Activated CD4-positive, CD25-positive, alpha-beta regulatory T cell treated with anti-CD3 and anti-CD28 coated beads, Interleukin-2, amount 50 U/mL, for 16 hours (primary cell): ENCODE data around the gene CCDC183.
"Not testable (repeated sequence)": the region's sequence is repeated elsewhere in the genome, so short reads cannot be mapped to it uniquely, and the experiment has no call there.

ENCODE experiments used
- DNase-seq: peaks from one replicate; pipeline ENCODE4 v3.0.0-alpha.2; 2020; ENCODE audit warnings: low read depth, low spot score

The CCDC183 gene

DNA sequence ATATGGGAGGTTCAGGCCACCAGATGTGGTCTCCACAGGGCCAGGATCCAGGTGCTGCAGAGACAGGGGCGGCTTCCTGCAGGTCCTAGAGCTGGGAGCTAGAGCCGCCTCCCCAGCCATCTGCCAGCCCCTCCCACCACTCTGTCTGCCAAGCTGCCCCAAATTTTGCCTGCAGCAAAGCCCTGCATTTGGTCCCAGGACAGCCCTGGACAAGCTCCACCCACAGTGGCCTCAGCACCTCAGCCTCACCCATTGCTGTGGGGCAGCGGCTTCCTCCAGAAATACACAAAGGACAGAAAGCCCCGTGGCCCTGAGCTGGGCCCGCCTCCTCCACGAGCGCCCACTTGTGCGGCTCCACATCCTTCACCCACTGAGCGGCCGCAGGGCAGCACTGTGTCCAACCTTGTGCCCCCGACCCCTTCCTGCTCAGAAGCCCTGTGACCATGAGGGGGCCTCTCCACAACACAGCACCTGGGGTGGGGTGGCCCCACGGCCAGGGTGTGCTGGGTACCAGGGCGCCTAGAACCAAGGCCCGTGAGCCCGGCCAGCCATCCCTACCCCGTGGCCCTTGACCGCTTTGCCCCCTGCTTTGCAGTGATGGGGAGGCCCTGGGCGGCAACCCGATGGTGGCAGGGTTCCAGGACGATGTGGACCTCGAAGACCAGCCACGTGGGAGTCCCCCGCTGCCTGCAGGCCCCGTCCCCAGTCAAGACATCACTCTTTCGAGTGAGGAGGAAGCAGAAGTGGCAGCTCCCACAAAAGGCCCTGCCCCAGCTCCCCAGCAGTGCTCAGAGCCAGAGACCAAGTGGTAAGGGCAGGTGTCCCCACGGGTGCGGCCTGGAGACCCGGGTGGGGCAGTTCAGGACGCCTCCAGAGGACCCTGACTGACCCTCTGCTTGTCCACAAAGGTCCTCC, 42.4 kb downstream of the CCDC183 start:
- no peak for DNase-seq

DNA sequence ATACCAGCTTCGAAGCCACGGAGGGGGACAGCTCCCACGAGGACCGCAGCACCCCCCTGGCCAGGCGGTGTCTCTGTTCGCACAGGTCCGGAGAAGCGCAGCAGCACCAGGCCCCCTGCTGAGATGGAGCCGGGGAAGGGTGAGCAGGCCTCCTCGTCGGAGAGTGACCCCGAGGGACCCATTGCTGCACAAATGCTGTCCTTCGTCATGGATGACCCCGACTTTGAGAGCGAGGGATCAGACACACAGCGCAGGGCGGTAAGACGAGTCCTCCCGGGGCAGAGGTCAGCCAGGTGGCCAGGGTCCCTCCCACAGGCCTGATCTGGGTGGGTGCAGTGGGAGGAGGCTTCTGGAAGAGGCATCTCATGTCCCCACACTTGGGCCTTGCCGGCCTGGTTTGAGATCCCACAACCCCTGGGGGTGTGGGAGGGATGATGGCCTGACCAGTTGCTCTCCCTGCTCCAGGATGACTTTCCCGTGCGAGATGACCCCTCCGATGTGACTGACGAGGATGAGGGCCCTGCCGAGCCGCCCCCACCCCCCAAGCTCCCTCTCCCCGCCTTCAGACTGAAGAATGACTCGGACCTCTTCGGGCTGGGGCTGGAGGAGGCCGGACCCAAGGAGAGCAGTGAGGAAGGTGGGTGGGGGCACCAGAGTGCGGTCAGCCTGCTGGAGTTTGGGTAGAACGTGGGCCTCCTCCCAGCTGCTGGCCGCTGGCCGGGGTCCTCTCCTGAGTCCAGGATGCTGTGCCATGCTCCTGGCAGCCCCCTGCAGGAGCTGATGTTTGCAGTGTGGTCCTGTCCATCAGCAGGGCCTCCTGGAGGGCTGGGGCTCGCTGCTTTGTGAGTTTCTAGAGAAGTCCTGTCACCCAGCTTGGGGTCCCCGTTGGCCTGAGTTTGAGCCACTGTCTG, 43.3 kb downstream of the CCDC183 start:
- DNase-seq, result no peak

DNA sequence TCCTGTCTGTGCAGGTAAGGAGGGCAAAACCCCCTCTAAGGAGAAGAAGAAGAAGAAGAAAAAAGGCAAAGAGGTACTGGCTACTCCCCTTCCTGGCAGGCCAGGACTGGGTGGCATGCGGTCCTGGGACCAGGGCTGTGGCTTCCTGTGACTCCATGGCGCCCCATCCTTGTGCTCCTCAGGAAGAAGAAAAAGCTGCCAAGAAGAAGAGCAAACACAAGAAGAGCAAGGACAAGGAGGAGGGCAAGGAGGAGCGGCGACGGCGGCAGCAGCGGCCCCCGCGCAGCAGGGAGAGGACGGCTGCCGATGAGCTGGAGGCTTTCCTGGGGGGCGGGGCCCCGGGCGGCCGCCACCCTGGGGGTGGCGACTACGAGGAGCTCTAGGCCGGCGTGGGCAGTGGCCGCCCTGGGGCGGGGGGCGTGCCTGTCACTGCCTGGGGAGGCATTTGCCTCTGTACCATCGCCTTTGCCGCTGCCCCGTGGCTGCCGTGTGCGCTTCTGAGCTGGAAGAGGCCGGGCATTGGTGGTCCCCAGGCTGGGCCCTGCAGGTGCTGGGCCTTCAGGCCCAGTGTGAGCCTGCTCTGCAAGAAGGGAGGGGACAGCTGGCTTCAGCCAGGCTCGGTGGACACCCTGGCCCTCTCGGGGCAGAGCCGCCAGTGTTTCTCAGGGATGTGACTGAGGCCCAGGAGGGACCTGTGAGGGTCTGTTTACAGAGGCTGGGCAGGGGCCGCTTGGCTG, 44.2 kb downstream of the CCDC183 start:
- DNase-seq, result no peak

DNA sequence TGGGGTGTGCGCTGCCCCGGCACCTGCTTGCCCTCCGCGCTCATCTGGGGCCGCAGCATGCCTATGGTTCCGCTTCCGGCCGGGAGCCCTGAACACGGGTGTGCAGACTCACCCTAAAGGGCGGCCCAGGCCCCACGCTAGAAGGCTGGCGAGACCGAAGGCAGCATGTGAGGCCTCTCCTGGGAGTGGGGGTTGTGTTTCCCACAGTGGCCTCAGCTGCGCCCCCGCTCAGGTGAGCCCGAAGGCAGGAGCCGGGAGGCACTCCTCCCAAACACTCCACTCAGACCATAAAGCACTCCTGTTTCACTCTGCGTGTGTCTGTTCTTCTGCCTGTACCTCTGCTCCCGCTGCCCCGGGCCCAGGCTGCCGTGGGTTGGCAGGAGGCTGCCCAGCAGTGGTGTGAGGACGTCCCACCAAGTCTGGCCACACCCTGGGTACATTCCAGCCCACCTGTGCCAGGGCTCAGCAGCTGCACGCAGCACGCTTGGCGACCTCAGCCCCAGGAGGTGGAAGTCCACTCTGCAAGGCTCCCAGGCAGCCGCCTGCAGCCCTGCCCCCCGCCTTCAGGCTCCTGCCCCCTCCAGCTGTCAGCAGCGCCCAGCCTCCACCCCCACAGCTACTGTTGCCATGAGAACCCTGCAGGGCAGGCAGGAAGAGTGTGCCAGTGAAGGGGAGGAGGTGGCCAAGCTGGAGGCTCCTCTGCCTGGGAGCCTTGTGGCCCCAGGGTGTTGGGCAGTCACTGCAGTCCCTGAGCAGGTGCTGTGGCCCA, 44.9 kb downstream of the CCDC183 start:
- no peak for DNase-seq

DNA sequence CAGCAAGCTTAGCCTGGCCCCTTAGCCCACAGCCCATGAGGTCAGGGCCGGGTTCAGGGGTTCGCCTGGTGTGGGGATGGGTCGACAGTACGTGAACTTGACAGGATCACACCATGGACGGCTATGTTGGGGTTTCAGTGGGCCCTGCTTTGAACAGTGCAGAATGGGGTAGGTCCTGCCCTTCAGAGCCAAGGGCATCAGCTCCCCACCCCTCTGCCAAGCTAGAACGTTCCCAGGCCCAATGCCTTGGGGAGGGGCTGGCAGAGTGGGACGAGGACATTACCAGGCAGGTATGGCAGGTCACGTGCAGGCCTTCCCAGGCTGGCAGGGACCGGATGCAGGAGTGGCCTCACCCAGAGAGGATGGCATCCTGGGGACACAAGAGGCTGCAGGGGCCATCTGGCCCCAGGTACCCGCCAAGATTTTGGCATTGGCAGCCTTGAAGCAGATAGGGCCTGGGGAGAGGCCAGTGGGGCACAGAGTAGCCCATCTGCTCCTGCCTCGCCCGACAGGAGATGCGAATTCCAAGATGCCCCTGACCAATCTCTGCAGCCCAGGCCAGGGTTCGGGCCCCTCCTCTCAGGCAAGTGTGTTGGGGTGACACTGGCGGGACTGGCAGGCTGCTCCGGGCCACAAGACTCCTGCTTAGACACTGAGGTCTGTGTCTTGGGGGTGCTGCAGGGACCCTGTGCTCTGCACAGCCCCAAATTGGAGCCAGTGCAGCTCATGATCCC, 45.7 kb downstream of the CCDC183 start:
- DNase-seq, result not testable (repeated sequence)

DNA sequence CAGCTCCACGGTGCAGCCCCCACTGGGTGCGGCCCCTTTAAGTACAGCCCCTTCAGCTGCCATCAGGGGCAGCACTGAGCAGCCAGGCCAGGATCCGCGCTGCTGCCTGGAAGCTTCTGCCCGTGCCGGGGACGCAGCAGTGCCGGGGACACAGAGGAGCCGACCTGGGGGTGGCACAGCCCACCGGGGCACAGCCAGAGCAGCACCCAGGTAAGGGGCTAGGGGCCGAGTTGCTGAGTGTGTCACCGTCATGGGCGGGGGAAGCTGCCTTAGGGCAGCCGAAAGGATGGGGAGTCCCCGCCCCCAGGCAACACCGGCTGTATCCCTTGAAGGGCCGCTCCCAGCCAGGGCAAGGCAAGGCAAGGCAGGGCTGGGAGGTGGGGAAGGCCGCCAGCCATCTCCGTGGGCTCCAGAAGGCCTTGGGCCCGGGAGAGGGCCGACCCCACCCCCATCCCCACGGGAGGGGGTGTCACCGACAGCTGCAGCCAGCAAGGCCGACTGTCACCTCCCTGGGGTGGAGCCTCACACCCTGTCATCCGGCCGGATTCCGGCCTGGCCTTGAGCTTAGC, 46.3 kb downstream of the CCDC183 start, which contains the start of gene AJM1:
Gene AJM1, plus strand, starts transcription at position 99 of the 569 bp plus-strand sequence. CDS start 1,937 bp downstream, outside the sequence.
- DNase-seq, result peak; percentile 58

DNA sequence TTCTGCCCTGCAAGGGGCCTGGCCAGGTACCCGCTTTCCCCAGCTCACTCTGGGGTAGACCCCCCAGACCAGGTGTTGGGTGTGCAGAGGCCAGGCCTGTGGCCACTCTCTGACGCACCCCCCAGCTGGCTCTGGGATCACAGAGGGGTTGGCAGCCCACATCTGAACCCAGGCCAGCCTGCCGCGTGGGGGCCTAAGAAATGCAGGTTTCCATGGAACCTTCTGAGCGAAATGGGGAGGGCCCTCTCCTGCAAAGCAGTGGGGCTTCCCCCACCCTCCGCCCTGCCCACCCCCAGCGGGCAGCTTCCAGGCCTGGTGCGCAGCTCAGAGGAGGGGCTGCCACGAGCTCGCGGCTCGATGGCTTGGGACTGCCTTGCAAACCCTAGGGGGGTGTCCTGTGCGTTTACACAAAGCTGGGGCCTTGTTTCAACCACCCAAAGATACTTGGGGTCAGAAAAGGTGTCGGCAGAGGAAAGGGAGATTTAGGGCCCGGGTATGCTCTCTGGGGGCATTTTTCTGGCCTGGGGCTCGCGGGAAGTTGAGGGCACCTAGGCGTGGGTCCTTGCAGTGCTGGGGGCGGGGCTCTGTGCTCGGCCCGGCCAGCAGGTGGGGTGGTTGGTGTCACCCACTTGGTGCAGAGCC, 47.1 kb downstream of the CCDC183 start:
- DNase-seq, result not testable (repeated sequence)

DNA sequence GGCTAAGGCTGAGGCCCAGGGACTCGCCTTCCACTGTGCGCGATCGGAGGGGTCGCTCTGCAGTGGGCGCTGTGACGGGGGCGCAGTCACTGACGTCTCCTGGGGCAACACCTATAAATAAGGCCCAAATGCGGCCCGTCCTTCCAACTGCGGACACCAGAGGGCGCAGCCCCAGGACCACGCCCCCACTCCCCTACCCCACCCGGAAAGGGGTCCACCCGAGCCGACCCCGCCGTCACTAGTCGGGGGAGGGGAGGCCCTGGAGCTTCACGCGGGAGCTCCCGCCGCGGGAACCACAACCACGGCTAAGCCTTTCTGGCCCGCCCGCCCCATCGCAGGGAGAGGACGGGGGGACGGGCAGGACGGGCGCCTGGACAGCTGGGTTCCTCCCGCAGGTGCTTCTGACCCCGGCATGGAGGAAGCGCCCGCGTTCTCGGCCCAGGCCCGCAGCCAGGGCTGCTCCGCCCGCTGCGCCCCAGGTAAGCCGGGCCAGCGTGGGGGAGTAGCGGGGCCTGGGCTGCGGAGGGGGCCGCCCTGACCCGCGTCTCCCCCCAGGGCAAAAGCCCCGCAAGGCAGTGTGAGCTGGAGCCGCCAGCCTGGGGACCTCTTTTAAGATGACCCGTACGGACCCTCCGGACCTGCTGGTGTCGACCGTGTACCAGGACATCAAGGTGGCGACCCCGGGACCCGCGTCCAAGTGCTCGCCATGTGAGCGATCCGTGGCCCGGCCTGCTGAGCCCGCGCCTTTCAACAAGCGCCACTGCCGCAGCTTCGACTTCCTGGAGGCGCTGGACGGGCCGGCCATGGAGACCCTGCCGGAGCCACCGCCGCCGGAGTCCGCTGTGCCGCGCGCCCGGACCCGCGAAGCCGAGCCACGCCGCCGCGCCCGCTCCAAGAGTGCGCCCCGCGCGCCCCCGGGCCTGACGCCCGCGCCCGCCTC, 47.9 kb downstream of the CCDC183 start:
- DNase-seq, result not testable (repeated sequence)

DNA sequence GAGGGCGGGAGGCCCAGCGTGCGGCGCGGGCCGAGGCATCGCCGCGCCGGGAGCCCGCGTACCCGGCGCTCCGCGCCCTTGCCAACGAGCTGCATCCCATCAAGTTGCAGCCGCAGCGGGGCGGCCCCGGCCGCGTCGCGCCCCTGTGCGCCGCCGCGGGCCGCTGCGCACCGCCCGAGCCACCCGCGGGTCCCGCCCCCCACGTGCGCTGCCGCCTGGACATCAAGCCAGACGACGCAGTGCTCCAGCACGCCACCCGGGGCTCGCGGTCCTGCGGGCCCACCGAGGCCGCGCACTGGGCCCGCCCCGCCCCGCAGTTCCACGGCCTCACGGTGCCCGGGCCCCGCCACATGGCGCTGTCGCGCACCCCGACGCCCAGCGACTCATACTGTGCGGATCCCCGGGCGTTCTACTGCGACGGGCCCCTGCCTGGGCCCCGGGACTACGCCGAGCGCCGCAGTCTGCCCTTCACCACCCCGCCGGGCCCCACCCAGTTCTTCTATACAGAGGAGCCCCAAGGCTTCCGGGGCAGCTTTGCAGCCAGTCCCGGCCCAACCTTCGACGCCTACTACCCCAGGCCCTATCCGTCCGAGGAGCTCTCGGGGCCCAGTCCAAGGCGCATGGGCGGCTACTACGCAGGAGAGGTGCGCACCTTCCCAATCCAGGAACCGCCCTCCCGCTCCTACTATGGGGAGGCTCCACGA, 48.8 kb downstream of the CCDC183 start:
- no peak for DNase-seq

DNA sequence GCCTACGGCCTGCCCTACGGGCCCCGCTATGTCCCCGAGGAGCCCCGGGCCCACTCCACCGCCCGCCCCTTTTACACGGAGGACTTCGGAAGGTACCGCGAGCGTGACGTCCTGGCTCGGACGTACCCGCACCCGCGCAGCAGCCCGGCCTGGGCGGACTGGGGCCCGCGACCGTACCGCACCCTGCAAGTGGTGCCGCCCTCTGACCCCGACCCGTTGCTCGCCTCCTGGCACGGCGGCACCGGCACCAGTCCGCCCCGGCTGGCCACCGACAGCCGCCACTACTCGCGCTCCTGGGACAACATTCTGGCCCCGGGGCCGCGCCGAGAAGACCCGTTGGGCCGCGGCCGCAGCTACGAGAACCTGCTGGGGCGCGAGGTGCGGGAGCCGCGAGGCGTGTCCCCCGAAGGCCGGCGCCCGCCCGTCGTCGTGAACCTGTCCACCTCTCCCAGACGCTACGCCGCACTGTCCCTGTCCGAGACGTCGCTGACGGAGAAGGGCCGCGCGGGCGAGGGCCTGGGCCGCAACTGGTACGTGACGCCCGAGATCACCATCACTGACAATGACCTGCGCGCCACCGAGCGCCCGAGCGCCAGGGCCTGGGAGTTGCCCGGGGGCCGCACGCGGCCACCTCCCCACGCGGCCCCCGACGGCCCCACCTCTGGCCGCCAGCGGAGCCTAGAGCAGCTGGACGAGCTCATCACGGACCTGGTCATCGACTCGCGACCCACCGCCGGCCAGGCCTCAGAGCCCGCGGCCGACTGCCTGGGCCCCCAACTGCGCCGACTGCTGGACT, 49.5 kb downstream of the CCDC183 start:
- no peak for DNase-seq

DNA sequence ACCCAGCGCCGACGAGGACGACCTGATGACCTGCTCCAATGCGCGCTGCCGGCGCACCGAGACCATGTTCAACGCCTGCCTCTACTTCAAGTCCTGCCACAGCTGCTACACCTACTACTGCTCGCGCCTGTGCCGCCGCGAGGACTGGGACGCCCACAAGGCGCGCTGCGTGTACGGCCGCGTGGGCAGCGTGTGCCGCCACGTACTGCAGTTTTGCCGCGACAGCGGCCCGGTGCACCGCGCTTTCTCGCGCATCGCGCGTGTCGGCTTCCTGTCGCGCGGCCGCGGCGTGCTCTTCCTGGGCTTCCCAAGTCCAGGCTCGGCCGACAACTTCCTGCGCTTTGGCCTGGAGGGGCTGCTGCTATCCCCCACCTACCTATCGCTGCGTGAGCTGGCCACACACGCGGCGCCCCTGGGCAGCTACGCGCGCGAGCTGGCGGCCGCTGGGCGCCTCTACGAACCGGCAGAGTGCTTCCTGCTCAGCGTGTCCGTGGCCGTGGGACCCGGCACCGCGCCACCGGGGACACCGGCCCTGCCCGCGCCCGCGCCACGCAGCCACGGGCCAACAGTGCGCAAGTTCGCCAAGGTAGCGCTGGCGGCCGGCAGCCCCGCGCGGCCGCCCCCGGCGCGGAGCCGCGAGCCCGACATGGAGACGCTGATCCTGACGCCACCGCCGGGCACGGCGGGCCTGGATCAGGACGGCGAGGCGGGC, 50.4 kb downstream of the CCDC183 start:
- DNase-seq, result no peak

DNA sequence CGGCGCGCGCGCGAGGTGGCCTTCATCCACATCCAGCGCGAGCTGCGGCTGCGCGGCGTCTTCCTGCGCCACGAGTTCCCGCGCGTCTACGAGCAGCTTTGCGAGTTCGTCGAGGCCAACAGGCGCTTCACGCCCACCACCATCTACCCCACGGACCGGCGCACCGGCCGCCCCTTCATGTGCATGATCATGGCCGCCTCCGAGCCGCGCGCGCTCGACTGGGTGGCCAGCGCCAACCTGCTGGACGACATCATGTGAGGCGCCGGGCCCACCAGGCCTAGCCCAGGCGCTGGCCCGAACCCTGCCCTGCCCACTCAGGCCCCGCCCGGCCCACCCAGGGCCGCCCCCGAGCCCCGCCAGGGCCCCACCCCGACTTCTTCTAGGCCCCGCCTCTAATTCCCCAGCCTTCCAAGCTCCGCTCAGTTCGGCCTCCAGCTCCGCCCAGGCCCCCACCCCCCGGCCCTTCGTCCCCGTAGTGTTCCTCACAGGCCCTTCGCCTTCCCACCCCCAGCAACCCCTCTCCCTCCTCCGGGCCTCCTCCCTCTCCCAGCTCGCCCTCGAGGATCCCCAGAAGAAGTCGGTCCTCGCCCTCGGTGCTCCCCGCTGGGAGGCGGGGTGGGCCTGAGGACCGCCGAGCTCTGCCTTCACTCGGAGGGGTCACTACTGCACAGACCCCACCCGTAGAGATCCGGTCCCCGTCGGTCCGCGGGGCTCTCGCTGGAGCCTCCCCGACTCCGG, 51.1 kb downstream of the CCDC183 start:
- DNase-seq, result no peak

DNA sequence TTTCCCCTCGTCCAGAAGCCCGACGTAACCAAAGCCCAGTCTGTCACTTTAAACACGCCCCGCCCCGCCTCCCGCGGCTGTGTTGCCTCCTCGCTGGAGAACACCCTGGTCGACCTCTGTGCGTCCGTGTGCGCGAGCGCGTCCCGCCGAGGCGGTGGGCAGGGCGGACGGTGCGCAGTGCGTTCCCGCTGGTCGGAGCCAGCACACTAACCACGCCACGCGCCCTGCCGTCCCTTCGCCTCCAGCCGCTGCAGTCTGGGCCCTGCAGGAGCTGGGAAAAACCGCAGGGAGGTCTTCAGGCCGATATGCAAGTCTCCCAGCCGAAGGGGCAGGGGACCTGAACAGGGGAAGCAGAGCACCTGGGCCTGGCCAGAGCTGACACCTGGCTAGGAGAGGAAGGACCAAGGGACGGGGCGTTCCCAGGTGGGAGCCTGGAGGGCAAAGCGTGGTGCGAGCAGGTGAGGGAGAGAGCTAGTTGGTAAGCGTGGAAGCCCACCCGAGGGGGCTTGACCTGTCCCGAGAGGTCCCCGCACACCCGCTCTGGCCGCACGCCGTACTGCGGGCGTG, 51.8 kb downstream of the CCDC183 start:
- peak; percentile 40 for DNase-seq

DNA sequence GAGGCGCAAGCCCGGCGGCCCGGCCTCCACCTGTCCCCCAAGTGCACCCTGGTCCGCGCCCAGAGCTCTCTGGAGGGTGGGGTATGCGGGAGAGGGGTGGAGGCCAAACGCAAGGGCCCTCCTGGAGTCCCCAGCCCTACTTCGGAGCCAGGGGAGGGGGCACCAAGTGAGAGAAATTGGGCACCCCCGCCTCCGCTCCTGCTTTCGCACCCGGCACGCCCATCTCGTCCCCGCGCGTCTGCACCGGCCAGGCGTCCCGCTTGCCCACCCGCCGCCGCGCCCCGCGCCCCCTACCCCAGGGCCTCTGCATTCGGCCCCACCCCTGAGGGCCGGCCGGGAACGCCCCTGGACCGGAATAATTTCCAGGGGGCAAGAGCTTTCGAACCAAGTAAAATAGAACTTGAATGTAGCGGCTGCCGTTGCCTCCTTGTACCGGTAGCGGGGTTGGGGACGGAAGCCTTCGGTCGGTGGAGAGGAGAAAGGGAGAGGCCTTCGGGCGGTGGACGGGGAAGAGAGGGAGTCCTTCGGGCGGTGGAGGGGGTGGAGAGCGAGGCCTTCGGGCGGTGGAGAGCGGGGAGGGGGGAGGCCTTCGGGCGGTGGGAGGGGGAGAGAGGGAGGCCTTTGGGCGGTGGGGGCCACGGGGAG, 52.4 kb downstream of the CCDC183 start:
- DNase-seq, result no peak
